ENCODE data around the gene TRIOBP. TPM values are rescaled to one million over a fixed set of nuclear protein-coding genes. Genes with fewer than 3 reads are reported as not detected.

TRIOBP gene
- total RNA-seq, 1 donor from 2014 or later = 68.9 TPM

GRCh38 chr22:37777122-37777687, 80.4 kb downstream of the TRIOBP start:
- Histone ChIP-seq H3K4me3 (ENCODE audit: low read depth, low read length) (no peak overlapping the region), H3K36me3 (ENCODE audit: control insufficient read depth, insufficient read depth, low read length) (peaks cover 3% of the 10 kb centered on the region), H3K27me3 (ENCODE audit: control insufficient read depth, insufficient read depth, low read length) (no peaks in the 10 kb centered on the region)
- TF ChIP-seq, protein P1, sequence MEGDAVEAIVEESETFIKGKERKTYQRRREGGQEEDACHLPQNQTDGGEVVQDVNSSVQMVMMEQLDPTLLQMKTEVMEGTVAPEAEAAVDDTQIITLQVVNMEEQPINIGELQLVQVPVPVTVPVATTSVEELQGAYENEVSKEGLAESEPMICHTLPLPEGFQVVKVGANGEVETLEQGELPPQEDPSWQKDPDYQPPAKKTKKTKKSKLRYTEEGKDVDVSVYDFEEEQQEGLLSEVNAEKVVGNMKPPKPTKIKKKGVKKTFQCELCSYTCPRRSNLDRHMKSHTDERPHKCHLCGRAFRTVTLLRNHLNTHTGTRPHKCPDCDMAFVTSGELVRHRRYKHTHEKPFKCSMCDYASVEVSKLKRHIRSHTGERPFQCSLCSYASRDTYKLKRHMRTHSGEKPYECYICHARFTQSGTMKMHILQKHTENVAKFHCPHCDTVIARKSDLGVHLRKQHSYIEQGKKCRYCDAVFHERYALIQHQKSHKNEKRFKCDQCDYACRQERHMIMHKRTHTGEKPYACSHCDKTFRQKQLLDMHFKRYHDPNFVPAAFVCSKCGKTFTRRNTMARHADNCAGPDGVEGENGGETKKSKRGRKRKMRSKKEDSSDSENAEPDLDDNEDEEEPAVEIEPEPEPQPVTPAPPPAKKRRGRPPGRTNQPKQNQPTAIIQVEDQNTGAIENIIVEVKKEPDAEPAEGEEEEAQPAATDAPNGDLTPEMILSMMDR (IDR thresholded peaks at IDR 0.05; ENCODE audit: insufficient read depth, low read length, poor library complexity, severe bottlenecking) = no peak
- peak; percentile 92 for DNase-seq (ENCODE audit: low read depth)

DNA sequence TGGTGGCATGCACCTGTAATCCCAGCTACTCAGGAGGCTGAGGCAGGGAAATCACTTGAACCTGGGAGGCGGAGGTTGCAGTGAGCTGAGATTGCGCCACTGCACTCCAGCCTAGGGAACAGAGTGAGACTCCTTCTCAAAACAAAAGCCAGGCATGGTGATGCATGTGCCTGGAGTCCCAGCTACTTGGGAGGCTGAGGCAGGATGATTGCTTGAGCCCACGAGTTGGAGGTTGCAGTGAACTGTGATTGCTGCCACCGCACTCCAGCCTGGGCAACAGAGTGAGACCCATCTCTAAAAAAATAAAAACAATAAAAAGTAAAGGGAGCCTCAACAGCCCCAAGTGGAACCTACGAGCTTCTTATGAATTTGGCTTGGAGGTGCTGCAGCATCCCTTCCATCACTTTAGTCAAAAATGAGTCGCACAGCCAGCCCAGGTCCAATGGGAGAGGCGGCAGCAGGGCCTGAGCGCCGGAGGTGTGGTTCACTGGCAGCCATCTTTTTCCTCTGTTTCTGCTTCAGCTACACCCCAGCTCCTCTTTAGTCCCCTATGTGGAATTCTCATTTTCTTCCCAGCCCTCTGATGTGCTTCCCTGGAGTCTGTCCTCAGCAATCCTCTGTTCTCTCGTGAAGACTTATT, 81.6 kb downstream of the TRIOBP start:
- Histone ChIP-seq H3K27me3 (ENCODE audit: control insufficient read depth, insufficient read depth, low read length) (no peaks in the 10 kb centered on the region), H3K4me3 (ENCODE audit: low read depth, low read length) (no peak overlapping the region), H3K36me3 (ENCODE audit: control insufficient read depth, insufficient read depth, low read length) (no peaks in the 10 kb centered on the region)
- TF ChIP-seq, protein P1 (IDR thresholded peaks at IDR 0.05; ENCODE audit: insufficient read depth, low read length, poor library complexity, severe bottlenecking) = no peak
- no peak for DNase-seq (ENCODE audit: low read depth)

DNA sequence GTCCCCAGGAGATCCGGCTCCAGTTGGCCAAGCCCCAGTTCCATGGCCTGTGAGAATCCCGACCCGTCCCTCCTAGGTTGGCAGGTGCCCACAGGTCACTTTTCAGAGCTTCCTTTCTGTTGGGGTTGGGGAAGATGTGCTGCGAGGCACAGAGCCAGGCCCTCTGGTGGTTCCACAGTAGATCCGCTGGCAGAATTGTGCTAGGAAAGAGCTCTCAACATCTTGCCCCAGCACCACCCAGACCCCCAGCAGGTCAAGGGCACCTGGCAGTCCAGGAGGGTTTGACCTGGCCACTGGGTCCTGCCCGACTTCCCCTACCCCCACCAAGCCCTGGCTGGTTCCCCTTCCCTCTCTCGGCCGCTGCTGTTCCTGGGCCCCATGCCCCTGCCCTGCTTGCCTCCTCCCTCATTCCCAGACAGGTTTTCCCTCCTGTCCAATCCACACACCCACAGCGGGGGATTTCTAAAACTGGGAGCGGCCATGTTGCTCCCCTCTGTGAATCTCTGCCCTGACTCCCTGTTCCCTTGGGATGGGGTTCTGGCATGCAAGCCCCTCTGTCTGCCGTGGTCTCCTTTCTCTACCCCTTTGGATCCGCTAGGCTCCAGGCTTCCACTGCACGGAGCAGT, 84.7 kb downstream of the TRIOBP start:
- no peak overlapping the region for H3K4me3 ChIP-seq (ENCODE audit: low read depth, low read length)
- no peaks in the 10 kb centered on the region for H3K36me3 ChIP-seq (ENCODE audit: control insufficient read depth, insufficient read depth, low read length)
- TF ChIP-seq, protein P1 (IDR thresholded peaks at IDR 0.05; ENCODE audit: insufficient read depth, low read length, poor library complexity, severe bottlenecking) = no peak
- no peak for DNase-seq (ENCODE audit: low read depth)
- no peaks in the 10 kb centered on the region for H3K27me3 ChIP-seq (ENCODE audit: control insufficient read depth, insufficient read depth, low read length)

- TF ChIP-seq, protein P1 (IDR thresholded peaks at IDR 0.05; ENCODE audit: insufficient read depth, low read length, poor library complexity, severe bottlenecking) = peak; percentile 15
- DNase-seq (ENCODE audit: low read depth) = no peak
- Histone ChIP-seq H3K4me3 (ENCODE audit: low read depth, low read length) (no peak overlapping the region), H3K36me3 (ENCODE audit: control insufficient read depth, insufficient read depth, low read length) (no peaks in the 10 kb centered on the region), H3K27me3 (ENCODE audit: control insufficient read depth, insufficient read depth, low read length) (no peaks in the 10 kb centered on the region)
Observed at GRCh38 chr22:37782340-37783168, 85.7 kb downstream of the TRIOBP start.

- Histone ChIP-seq H3K27me3 (ENCODE audit: control insufficient read depth, insufficient read depth, low read length) (no peaks in the 10 kb centered on the region), H3K36me3 (ENCODE audit: control insufficient read depth, insufficient read depth, low read length) (no peaks in the 10 kb centered on the region), H3K4me3 (ENCODE audit: low read depth, low read length) (no peak overlapping the region)
- TF ChIP-seq, protein P1 (IDR thresholded peaks at IDR 0.05; ENCODE audit: insufficient read depth, low read length, poor library complexity, severe bottlenecking) = no peak
- no peak for DNase-seq (ENCODE audit: low read depth)
Observed at GRCh38 chr22:37784829-37785495, 88.1 kb downstream of the TRIOBP start.

All from kidney epithelial cell (primary cell).